Astrocyte (in vitro differentiated cells and primary cell): ENCODE results near the gene SLC35D3. TPM values are rescaled to one million over a fixed set of nuclear protein-coding genes. Genes with fewer than 3 reads are reported as not detected.

Source experiments
- DNase-seq: peaks from one replicate; pipeline ENCODE4 v3.0.0-alpha.2; 2010; ENCODE audit warnings: low read depth
- FAIRE-seq: peaks from 2 replicates; lab custom pipeline; 2011; peaks lifted over from hg19 to GRCh38; lab: Jason Lieb, UNC
- H2AFZ ChIP-seq: 2 replicates; pipeline ENCODE4 v1.6.0; 2012; ENCODE audit warnings: low read depth, low read length, inconsistent platforms
- H3K27ac ChIP-seq: 2 replicates; pipeline ENCODE4 v1.5.1; 2011; ENCODE audit warnings: low read depth, low read length, inconsistent platforms
- H3K27me3 ChIP-seq: 2 replicates; pipeline ENCODE4 v1.6.0; 2011; ENCODE audit warnings: low read length, inconsistent platforms; ENCODE audit not compliant: insufficient read depth
- H3K36me3 ChIP-seq: 2 replicates; pipeline ENCODE4 v1.5.1; 2011; ENCODE audit warnings: low read length, inconsistent platforms; ENCODE audit not compliant: insufficient read depth
- H3K4me1 ChIP-seq: 2 replicates; pipeline ENCODE4 v1.5.1; 2011; ENCODE audit warnings: low read length, inconsistent platforms; ENCODE audit not compliant: insufficient read depth
- H3K4me2 ChIP-seq: 2 replicates; pipeline ENCODE4 v1.6.0; 2012; ENCODE audit warnings: low read length, inconsistent platforms
- H3K4me3 ChIP-seq: 2 replicates; pipeline ENCODE4 v1.5.1; 2011; ENCODE audit warnings: low read depth, mild to moderate bottlenecking, low read length, inconsistent platforms; ENCODE audit not compliant: insufficient read depth
- H3K79me2 ChIP-seq: 2 replicates; pipeline ENCODE4 v1.6.0; 2012; ENCODE audit warnings: mild to moderate bottlenecking, low read length, inconsistent platforms; ENCODE audit not compliant: insufficient read depth
- H3K9ac ChIP-seq: 2 replicates; pipeline ENCODE4 v1.6.0; 2012; ENCODE audit warnings: mild to moderate bottlenecking, low read length, inconsistent platforms
- H3K9me3 ChIP-seq: 2 replicates; pipeline ENCODE4 v1.5.1; 2012; ENCODE audit warnings: low read depth, mild to moderate bottlenecking, low read length, inconsistent platforms; ENCODE audit not compliant: insufficient read depth
- H4K20me1 ChIP-seq: 2 replicates; pipeline ENCODE4 v1.6.0; 2012; ENCODE audit warnings: low read length, inconsistent platforms; ENCODE audit not compliant: insufficient read depth
- H3K27ac Mint-ChIP-seq: one replicate; pipeline ENCODE4 v1.8.0; 2021; ENCODE audit warnings: mild to moderate bottlenecking, mixed read lengths; ENCODE audit not compliant: unreplicated experiment
- H3K27me3 Mint-ChIP-seq: one replicate; pipeline ENCODE4 v1.8.0; 2021; ENCODE audit warnings: low read depth, mixed read lengths; ENCODE audit not compliant: unreplicated experiment
- H3K36me3 Mint-ChIP-seq: one replicate; pipeline ENCODE4 v1.8.0; 2021; ENCODE audit warnings: low read depth, mixed read lengths; ENCODE audit not compliant: unreplicated experiment
- H3K4me1 Mint-ChIP-seq: one replicate; pipeline ENCODE4 v1.8.0; 2021; ENCODE audit warnings: low read depth, mixed read lengths; ENCODE audit not compliant: unreplicated experiment
- H3K4me3 Mint-ChIP-seq: one replicate; pipeline ENCODE4 v1.8.0; 2021; ENCODE audit warnings: mild to moderate bottlenecking, moderate library complexity, mixed read lengths; ENCODE audit not compliant: unreplicated experiment
- H3K9me3 Mint-ChIP-seq: one replicate; pipeline ENCODE4 v1.8.0; 2021; ENCODE audit warnings: mild to moderate bottlenecking, mixed read lengths; ENCODE audit not compliant: unreplicated experiment
- CTCF ChIP-seq: IDR thresholded peaks from 2 replicates; pipeline ENCODE4 v1.5.1; 2011; ENCODE audit warnings: low read depth, mild to moderate bottlenecking, inconsistent platforms, low read length, moderate library complexity; ENCODE audit not compliant: insufficient read depth
- EZH2 ChIP-seq: IDR thresholded peaks from 2 replicates; pipeline ENCODE4 v1.6.1; 2012; ENCODE audit warnings: mild to moderate bottlenecking, low read length, inconsistent platforms; ENCODE audit not compliant: insufficient read depth
- total RNA-seq: library from RNA; stranded (reverse); gene quantifications from 2 replicates; pipeline ENCODE4 v1.2.1, GENCODE V29; 2021

The SLC35D3 gene
- total RNA-seq, 1 donor from 2014 or later: not detected

GRCh38 chr6:136889271-136890193 lies 32.6 kb upstream of the SLC35D3 start:
- Histone ChIP-seq H3K27me3 (no peaks in the 10 kb centered on the region), H3K27ac (no peak overlapping the region), H4K20me1 (no peaks in the 10 kb centered on the region), H3K79me2 (no peaks in the 10 kb centered on the region), H3K9me3 (no peaks in the 10 kb centered on the region), H3K9ac (no peak overlapping the region), H3K4me2 (no peak overlapping the region), H3K36me3 (no peaks in the 10 kb centered on the region), H3K4me1 (no peaks in the 10 kb centered on the region), H3K4me3 (no peak overlapping the region), H2AFZ (no peak overlapping the region)
- H3K27me3 Mint-ChIP-seq: no peaks in the 10 kb centered on the region
- H3K36me3 Mint-ChIP-seq: no peaks in the 10 kb centered on the region
- DNase-seq (no peak), FAIRE-seq (no peak)
- no peak for TF ChIP-seq EZH2
- no peak for TF ChIP-seq CTCF
- H3K4me3 Mint-ChIP-seq: no peak overlapping the region
- H3K4me1 Mint-ChIP-seq: peaks cover 6% of the 10 kb centered on the region
- H3K27ac Mint-ChIP-seq: no peak overlapping the region
- no peaks in the 10 kb centered on the region for H3K9me3 Mint-ChIP-seq

DNA sequence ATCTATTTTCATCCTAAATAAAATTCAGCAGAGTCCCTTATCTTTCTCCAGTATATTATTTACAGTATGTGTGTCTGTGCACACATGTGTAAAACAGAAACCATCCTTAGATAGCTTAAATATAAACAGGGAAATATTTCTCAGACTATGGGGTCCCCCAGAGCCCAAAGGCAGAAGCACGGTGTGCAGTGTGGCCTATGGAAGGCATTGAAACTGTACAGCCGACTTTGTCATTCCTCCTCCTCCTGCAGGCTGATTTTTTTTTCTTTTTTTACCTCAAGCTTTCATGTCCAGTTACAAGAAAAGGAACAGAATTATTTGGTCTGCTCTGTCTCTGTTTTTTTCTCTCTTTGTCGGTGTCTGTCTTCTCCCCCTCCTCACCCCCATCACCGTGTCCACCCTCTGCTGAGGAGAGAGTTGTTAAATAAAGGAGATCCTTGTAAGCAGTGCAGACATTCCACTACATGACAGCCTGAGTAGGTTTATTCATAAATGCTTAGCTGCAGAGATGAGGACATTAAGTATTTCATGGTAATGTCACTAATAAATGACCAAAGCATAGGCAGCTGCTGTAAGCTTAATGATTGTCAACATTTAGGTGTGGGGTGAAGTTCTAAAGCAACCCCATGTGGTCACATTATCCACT lies 31.8 kb upstream of the SLC35D3 start:
- Mint-ChIP-seq H3K4me3 (no peak overlapping the region), H3K27ac (no peak overlapping the region), H3K27me3 (no peaks in the 10 kb centered on the region), H3K36me3 (no peaks in the 10 kb centered on the region), H3K9me3 (no peaks in the 10 kb centered on the region), H3K4me1 (peaks cover 6% of the 10 kb centered on the region)
- Histone ChIP-seq H3K9ac (no peak overlapping the region), H3K27ac (no peak overlapping the region), H3K4me1 (no peaks in the 10 kb centered on the region), H3K36me3 (no peaks in the 10 kb centered on the region), H3K79me2 (no peaks in the 10 kb centered on the region), H3K27me3 (no peaks in the 10 kb centered on the region), H4K20me1 (no peaks in the 10 kb centered on the region), H3K9me3 (no peaks in the 10 kb centered on the region), H3K4me3 (no peak overlapping the region), H3K4me2 (no peak overlapping the region), H2AFZ (no peak overlapping the region)
- no peak for TF ChIP-seq CTCF
- no peak for TF ChIP-seq EZH2
- FAIRE-seq (no peak), DNase-seq (no peak)

DNA sequence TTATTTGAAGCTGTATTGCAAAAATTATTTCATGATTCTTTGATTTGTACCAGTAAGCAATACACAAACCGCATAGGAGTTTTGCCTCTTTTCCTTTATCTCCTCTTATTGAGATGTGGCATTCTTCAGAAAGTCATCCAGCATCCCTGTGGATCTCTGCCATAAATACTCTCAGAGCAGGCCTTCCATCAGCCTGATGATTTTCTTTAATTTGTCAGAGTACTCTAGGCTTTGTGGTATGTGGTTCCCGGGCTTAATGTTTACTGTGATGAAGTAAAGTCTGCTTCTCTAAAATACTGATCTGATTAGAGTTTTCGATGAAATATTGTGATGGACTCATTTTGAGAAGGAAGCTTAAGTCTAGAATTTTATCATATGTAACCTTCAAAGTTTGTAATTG lies 31.1 kb upstream of the SLC35D3 start:
- Mint-ChIP-seq H3K9me3 (no peaks in the 10 kb centered on the region), H3K4me1 (peaks cover 5% of the 10 kb centered on the region), H3K27me3 (no peaks in the 10 kb centered on the region), H3K36me3 (no peaks in the 10 kb centered on the region), H3K4me3 (no peak overlapping the region), H3K27ac (no peak overlapping the region)
- H3K27me3 ChIP-seq: no peaks in the 10 kb centered on the region
- H3K36me3 ChIP-seq: no peaks in the 10 kb centered on the region
- peak; percentile 14 for DNase-seq
- H3K4me1 ChIP-seq: no peaks in the 10 kb centered on the region
- no peak for FAIRE-seq
- H2AFZ ChIP-seq: no peak overlapping the region
- no peak overlapping the region for H3K9ac ChIP-seq
- H3K4me2 ChIP-seq: no peak overlapping the region
- no peaks in the 10 kb centered on the region for H4K20me1 ChIP-seq
- H3K4me3 ChIP-seq: no peak overlapping the region
- TF ChIP-seq EZH2 (no peak), CTCF (no peak)
- no peaks in the 10 kb centered on the region for H3K9me3 ChIP-seq
- H3K79me2 ChIP-seq: no peaks in the 10 kb centered on the region
- no peak overlapping the region for H3K27ac ChIP-seq
